WTC11 (cell line): ENCODE measurements around the gene FAM24B. TPM values are rescaled to one million over a fixed set of nuclear protein-coding genes. Genes with fewer than 3 reads are reported as not detected.
"Not testable (repeated sequence)": the region's sequence is repeated elsewhere in the genome, so short reads cannot be mapped to it uniquely, and the experiment has no call there.

Experiments used
- ATAC-seq: fragments of 200-7000 bp; cut with Tn5 transposase; 2 replicates; pipeline ENCODE4 v1.10.0; 2021; ENCODE audit warnings: mild to moderate bottlenecking, moderate library complexity
- CTCF ChIA-PET: fragments of 300-600 bp; sonication (Branson Sonifier 250); formaldehyde crosslinking; loops from one replicate; lab custom pipeline; 2021; ENCODE audit warnings: antibody characterized with exemption; lab: Charles Lee
- POLR2A ChIA-PET: fragments of 350-600 bp; sonication (Branson Sonifier 250); formaldehyde crosslinking; loops from one replicate; lab custom pipeline; 2021; ENCODE audit warnings: antibody characterized with exemption; lab: Charles Lee
- DNase-seq: peaks from one replicate; pipeline ENCODE4 v3.0.0; 2021; ENCODE audit warnings: low spot score
- H3K27ac Mint-ChIP-seq: 2 replicates; pipeline ENCODE4 v1.8.0; 2021; ENCODE audit warnings: mixed read lengths
- H3K27me3 Mint-ChIP-seq: 2 replicates; pipeline ENCODE4 v1.8.0; 2021; ENCODE audit warnings: low read depth, mild to moderate bottlenecking, moderate library complexity, mixed read lengths
- H3K36me3 Mint-ChIP-seq: 2 replicates; pipeline ENCODE4 v1.8.0; 2021; ENCODE audit warnings: mixed read lengths
- H3K4me1 Mint-ChIP-seq: 2 replicates; pipeline ENCODE4 v1.8.0; 2022; ENCODE audit warnings: mixed read lengths
- H3K4me3 Mint-ChIP-seq: 2 replicates; pipeline ENCODE4 v1.8.0; 2021; ENCODE audit warnings: mild to moderate bottlenecking, moderate library complexity, mixed read lengths
- H3K9me3 Mint-ChIP-seq: 2 replicates; pipeline ENCODE4 v1.8.0; 2021; ENCODE audit warnings: mixed read lengths
- ETV6 ChIP-seq: sonication (generic); formaldehyde crosslinking; IDR thresholded peaks from 2 replicates; pipeline ENCODE4 v1.8.1; 2022; ENCODE audit warnings: mild to moderate bottlenecking, missing genetic modification reagents
- HMGXB4 ChIP-seq: sonication (generic); formaldehyde crosslinking; IDR thresholded peaks from 2 replicates; pipeline ENCODE4 v1.8.1; 2023; ENCODE audit warnings: mild to moderate bottlenecking, moderate library complexity, missing genetic modification reagents
- OVOL2 ChIP-seq: fragments of 250-450 bp; sonication (Bioruptor Pico); IDR thresholded peaks from 2 replicates; pipeline ENCODE4 v1.9.0; 2021; ENCODE audit warnings: mild to moderate bottlenecking, borderline replicate concordance
- PRRX2 ChIP-seq: fragments of 250-450 bp; sonication (Bioruptor Pico); IDR thresholded peaks from 2 replicates; pipeline ENCODE4 v1.8.0; 2021; ENCODE audit warnings: mild to moderate bottlenecking
- RELA ChIP-seq: sonication (generic); formaldehyde crosslinking; IDR thresholded peaks from 2 replicates; pipeline ENCODE4 v1.8.1; 2022; ENCODE audit warnings: missing genetic modification reagents, mild to moderate bottlenecking, borderline replicate concordance
- TEAD1 ChIP-seq: sonication (generic); formaldehyde crosslinking; IDR thresholded peaks from 2 replicates; pipeline ENCODE4 v1.8.0; 2022; ENCODE audit warnings: mild to moderate bottlenecking, missing genetic modification reagents
- ZNF263 ChIP-seq: sonication (generic); formaldehyde crosslinking; IDR thresholded peaks from 2 replicates; pipeline ENCODE4 v1.8.1; 2022; ENCODE audit warnings: low read depth, mild to moderate bottlenecking, moderate library complexity, missing genetic modification reagents
- ZSCAN18 ChIP-seq: fragments of 250-450 bp; sonication (Bioruptor Pico); IDR thresholded peaks from 2 replicates; pipeline ENCODE4 v2.1.2; 2022; ENCODE audit warnings: mild to moderate bottlenecking, moderate library complexity
- total RNA-seq: library from RNA; stranded (reverse); gene quantifications from 3 replicates; pipeline ENCODE4 v1.2.3, GENCODE V29; 2021

The FAM24B gene
- total RNA-seq, 1 experiment from 2014 or later: 3.7 TPM

GRCh38 chr10:122877264-122877663, 2.1 kb downstream of the FAM24B start:
- no peak for ATAC-seq
- no peak for TF ChIP-seq ZNF263 (CRISPR knock-in tag)
- H3K4me3 Mint-ChIP-seq: peak overlapping the region; percentile 77
- ChIA-PET CTCF (no interaction called here), POLR2A (no interaction called here)
- peaks cover 74% of the 10 kb centered on the region for H3K4me1 Mint-ChIP-seq
- 0 out of 2 replicates have a peak, but pooled peaks cover 3% of the 10 kb centered on the region for H3K9me3 Mint-ChIP-seq
- H3K36me3 Mint-ChIP-seq: peaks cover 15% of the 10 kb centered on the region
- H3K27me3 Mint-ChIP-seq: peaks cover 33% of the 10 kb centered on the region
- H3K27ac Mint-ChIP-seq: peak overlapping the region; percentile 91
- no peak for DNase-seq

GRCh38 chr10:122876467-122876855, 2.9 kb downstream of the FAM24B start:
- Mint-ChIP-seq H3K4me3 (peak overlapping the region; percentile 77), H3K36me3 (peaks cover 22% of the 10 kb centered on the region), H3K27ac (peak overlapping the region; percentile 98)
- CTCF ChIA-PET: no interaction called here
- TF ChIP-seq PRRX2 (CRISPR knock-in tag) (no peak), OVOL2 (CRISPR knock-in tag) (no peak), RELA (no peak)
- TF ChIP-seq, all 79 proteins: peak for 0
- Mint-ChIP-seq H3K27me3 (peaks cover 33% of the 10 kb centered on the region), H3K9me3 (peaks cover 6% of the 10 kb centered on the region), H3K4me1 (peaks cover 74% of the 10 kb centered on the region)
- POLR2A ChIA-PET: no interaction called here
- DNase-seq (no peak), ATAC-seq (no peak)

GRCh38 chr10:122875843-122876466, 3.4 kb downstream of the FAM24B start:
- peaks cover 74% of the 10 kb centered on the region for H3K4me1 Mint-ChIP-seq
- peaks cover 6% of the 10 kb centered on the region for H3K9me3 Mint-ChIP-seq
- POLR2A ChIA-PET: no interaction called here
- DNase-seq (peak; percentile 32), ATAC-seq (peak; percentile 82)
- peak overlapping the region; percentile 98 for H3K27ac Mint-ChIP-seq
- TF ChIP-seq ETV6 (CRISPR knock-in tag): peak; percentile 18; the same call in 1 of the 2 replicates
- TF ChIP-seq TEAD1 (CRISPR knock-in tag): peak; percentile 46; the same call in 1 of the 2 replicates
- TF ChIP-seq ZSCAN18 (CRISPR knock-in tag): 0 out of 2 replicates have a peak, but pooled peaks have one; percentile 4
- no peak for TF ChIP-seq HMGXB4 (CRISPR knock-in tag)
- peaks cover 29% of the 10 kb centered on the region for H3K27me3 Mint-ChIP-seq
- H3K4me3 Mint-ChIP-seq: peak overlapping the region; percentile 77
- peaks cover 22% of the 10 kb centered on the region for H3K36me3 Mint-ChIP-seq
- CTCF ChIA-PET: no interaction called here

- ATAC-seq, H3K4me3 Mint-ChIP-seq, POLR2A ChIA-PET, H3K27me3 Mint-ChIP-seq, DNase-seq, CTCF ChIA-PET, H3K27ac Mint-ChIP-seq: not testable (repeated sequence)
- Mint-ChIP-seq H3K36me3 (peaks cover 49% of the 10 kb centered on the region), H3K4me1 (peaks cover 38% of the 10 kb centered on the region), H3K9me3 (peaks cover 39% of the 10 kb centered on the region)
These were observed 7.4 kb downstream of the FAM24B start for GRCh38 chr10:122871947-122872346.

GRCh38 chr10:122868768-122869167, 10.6 kb downstream of the FAM24B start:
- ATAC-seq, POLR2A ChIA-PET, H3K4me1 Mint-ChIP-seq, H3K27me3 Mint-ChIP-seq, CTCF ChIA-PET, DNase-seq, H3K27ac Mint-ChIP-seq, H3K4me3 Mint-ChIP-seq: not testable (repeated sequence)
- Mint-ChIP-seq H3K9me3 (peaks cover 48% of the 10 kb centered on the region), H3K36me3 (peaks cover 57% of the 10 kb centered on the region)

- H3K27ac Mint-ChIP-seq, H3K4me1 Mint-ChIP-seq, POLR2A ChIA-PET, DNase-seq, H3K27me3 Mint-ChIP-seq, CTCF ChIA-PET, H3K4me3 Mint-ChIP-seq, ATAC-seq: not testable (repeated sequence)
- Mint-ChIP-seq H3K9me3 (peaks cover 43% of the 10 kb centered on the region), H3K36me3 (peaks cover 52% of the 10 kb centered on the region)
These were observed 12.5 kb downstream of the FAM24B start for GRCh38 chr10:122866757-122867482.
